K562 (cell line): ENCODE results near the gene KAZN. TPM values are rescaled to one million over a fixed set of nuclear protein-coding genes. Genes with fewer than 3 reads are reported as not detected.

Source experiments
- ATAC-seq: fragments of 200-7000 bp; cut with Tn5 transposase; 3 replicates; pipeline ENCODE4 v1.9.1; 2020; ENCODE audit warnings: moderate library complexity
- BruUV-seq: library from RNA; stranded (reverse); fragments of 400-500 nt; replicated peaks from 2 replicates; lab custom pipeline; 2021; lab: Mats Ljungman, UMichigan
- CTCF ChIA-PET: fragments of 300-600 bp; formaldehyde crosslinking; extraction: SDS; loops from one replicate; lab custom pipeline; 2021; ENCODE audit warnings: low intra/inter-chr PET ratio; lab: Yijun Ruan, JAX
- POLR2A ChIA-PET: fragments of 300-600, 350-650 bp; sonication (Branson Sonifier 250); formaldehyde crosslinking; extraction: SDS; loops from one replicate; lab custom pipeline; 2021; ENCODE audit warnings: antibody characterized with exemption, inconsistent platforms; lab: Yijun Ruan, JAX
- DNase-seq, 4 experiments: peaks; one replicate each; pipeline versions ENCODE4 v3.0.0 to v3.0.0-alpha.2; 2011 to 2018; ENCODE audit warnings: low spot score in 3 of 4, mixed read lengths in 3 of 4; ENCODE audit errors: extremely low read depth in 1 of 4
- FAIRE-seq: peaks from 2 replicates; lab custom pipeline; 2011; peaks lifted over from hg19 to GRCh38; lab: Jason Lieb, UNC
- H2AFZ ChIP-seq: 2 replicates; pipeline ENCODE4 v1.6.0; 2011; ENCODE audit warnings: low read depth, low read length, control low read depth, inconsistent platforms
- H3K27ac ChIP-seq: fragments of 200-600 bp; 3 replicates; pipeline ENCODE4 v1.8.0; 2011; ENCODE audit warnings: low read depth, mild to moderate bottlenecking, control low read depth, inconsistent platforms, low read length, moderate library complexity, mixed read lengths; ENCODE audit errors: extremely low read depth
- H3K27me3 ChIP-seq, 2 experiments: fragments of 300-600 bp in 1 of 2; 2 replicates in 1 of 2; 3 replicates in 1 of 2; pipeline versions ENCODE4 v1.6.0 to v1.8.0; 2011; ENCODE audit warnings: inconsistent platforms in 2 of 2, low read length in 2 of 2, mild to moderate bottlenecking in 1 of 2, mixed read lengths in 1 of 2, moderate library complexity in 1 of 2; ENCODE audit not compliant: control insufficient read depth in 2 of 2, insufficient read depth in 2 of 2
- H3K36me3 ChIP-seq: fragments of 300-600 bp; 3 replicates; pipeline ENCODE4 v1.8.0; 2011; ENCODE audit warnings: mild to moderate bottlenecking, low read length, inconsistent platforms; ENCODE audit not compliant: control insufficient read depth, insufficient read depth
- H3K4me1 ChIP-seq, 2 experiments: fragments of 200-600 bp in 1 of 2; replicated peaks in 1 of 2; 2 replicates in 1 of 2; 3 replicates in 1 of 2; pipeline versions ENCODE4 v1.5.1 to v1.8.0; 2011; ENCODE audit warnings: inconsistent platforms in 2 of 2, low read length in 2 of 2, mild to moderate bottlenecking in 1 of 2, mixed read lengths in 1 of 2, moderate library complexity in 1 of 2; ENCODE audit not compliant: control insufficient read depth in 2 of 2, insufficient read depth in 2 of 2
- H3K4me2 ChIP-seq: 2 replicates; pipeline ENCODE4 v1.6.1; 2011; ENCODE audit warnings: low read length, control low read depth, inconsistent platforms, mixed read lengths; ENCODE audit not compliant: insufficient read depth
- H3K4me3 ChIP-seq: fragments of 200-600 bp; sonication (generic), shearing (Covaris generic); 2 replicates; pipeline ENCODE4 v1.5.1; 2016; ENCODE audit warnings: control low read depth, inconsistent platforms
- H3K79me2 ChIP-seq: fragments of 200-600 bp; 3 replicates; pipeline ENCODE4 v1.8.0; 2011; ENCODE audit warnings: low read length, inconsistent platforms; ENCODE audit not compliant: control insufficient read depth, insufficient read depth
- H3K9ac ChIP-seq, 2 experiments: 2 replicates each; pipeline versions ENCODE4 v1.6.0 to v1.6.1; 2011; ENCODE audit warnings: low read depth in 2 of 2, low read length in 2 of 2, control low read depth in 1 of 2, inconsistent platforms in 1 of 2, mild to moderate bottlenecking in 1 of 2, mixed read lengths in 1 of 2; ENCODE audit not compliant: insufficient read depth in 1 of 2
- H3K9me1 ChIP-seq: one replicate; pipeline ENCODE4 v1.6.0; 2011; ENCODE audit warnings: inconsistent platforms, mild to moderate bottlenecking, low read length, moderate library complexity; ENCODE audit not compliant: control insufficient read depth, insufficient read depth
- H3K9me3 ChIP-seq: replicated peaks from 2 replicates; pipeline ENCODE4 v1.5.1; 2011; ENCODE audit warnings: low read depth, low read length, inconsistent platforms; ENCODE audit not compliant: control insufficient read depth, insufficient read depth
- H4K20me1 ChIP-seq: replicated peaks from 2 replicates; pipeline ENCODE4 v1.6.1; 2011; ENCODE audit warnings: low read length, inconsistent platforms, mixed read lengths; ENCODE audit not compliant: control insufficient read depth, insufficient read depth
- CHCHD3 ChIP-seq: fragments of 250-450 bp; sonication (Bioruptor Pico); IDR thresholded peaks from 2 replicates; pipeline ENCODE4 v2.1.2; 2022; ENCODE audit warnings: mild to moderate bottlenecking
- DIDO1 ChIP-seq: fragments of 450-650 bp; IDR thresholded peaks from 2 replicates; pipeline ENCODE4 v1.6.1; 2016; ENCODE audit warnings: low read depth, missing biosample characterization, missing genetic modification characterization
- EP400 ChIP-seq: fragments of 450-650 bp; IDR thresholded peaks from 2 replicates; pipeline ENCODE4 v1.6.1; 2017; ENCODE audit warnings: antibody characterized with exemption, mild to moderate bottlenecking, moderate library complexity
- KDM1A ChIP-seq, 2 experiments: fragments of 450-650 bp; IDR thresholded peaks; 2 replicates each; pipeline ENCODE4 v1.6.1; 2016; ENCODE audit warnings: mild to moderate bottlenecking in 2 of 2
- MEF2A ChIP-seq: IDR thresholded peaks from 2 replicates; pipeline ENCODE4 v1.6.1; 2011; ENCODE audit warnings: low read depth, mild to moderate bottlenecking, low read length, moderate library complexity; ENCODE audit not compliant: control insufficient read depth
- PML ChIP-seq: IDR thresholded peaks from 2 replicates; pipeline ENCODE4 v1.6.1; 2012; ENCODE audit warnings: low read length, inconsistent platforms
- THRB ChIP-seq: fragments of 450-650 bp; formaldehyde crosslinking; conservative IDR thresholded peaks from 2 replicates; pipeline ENCODE4 v1.4.0; 2022; ENCODE audit warnings: mild to moderate bottlenecking, missing genetic modification characterization
- ZNF165 ChIP-seq: fragments of 250-450 bp; sonication (Bioruptor Pico); IDR thresholded peaks from 2 replicates; pipeline ENCODE4 v1.4.0; 2020; ENCODE audit warnings: borderline replicate concordance
- ZNF316 ChIP-seq: fragments of 450-650 bp; IDR thresholded peaks from 2 replicates; pipeline ENCODE4 v1.6.1; 2016
- ZNF436 ChIP-seq: fragments of 250-450, 450-650 bp; sonication (Bioruptor Pico); formaldehyde crosslinking; IDR thresholded peaks from 2 replicates; pipeline ENCODE4 v1.7.0; 2020; ENCODE audit warnings: mild to moderate bottlenecking
- ZNF696 ChIP-seq: fragments of 250-450 bp; sonication (Bioruptor Pico); conservative IDR thresholded peaks from 2 replicates; pipeline ENCODE4 v1.4.0; 2020; ENCODE audit warnings: mild to moderate bottlenecking, moderate library complexity
- WGBS: fragments of 100-300 bp; shearing (Covaris generic); methylation state at CpG from one replicate; pipeline ENCODE4 v1.1.6; 2016; ENCODE audit warnings: low coverage, mixed read lengths; ENCODE audit not compliant: insufficient coverage; ENCODE audit errors: missing lambda C conversion rate; 5-methylcytosine and 5-hydroxymethylcytosine counted together
- in situ Hi-C: fragments of 300-500 bp; cut with MboI; formaldehyde crosslinking; loops from 4 replicates; pipeline ENCODE4 v1.15.0; 2018; ENCODE audit warnings: inconsistent platforms, mixed read lengths
- intact Hi-C: fragments of 100-400 bp; cut with micrococcal nuclease; formaldehyde crosslinking; loops from 2 replicates; pipeline ENCODE4 v1.14.2; 2022
- polyA plus RNA-seq, 8 experiments: library from polyadenylated mRNA; depleted of rRNA in 4 of 8; stranded (reverse) in 5 of 8; unstranded in 3 of 8; fragments of >200 nt; fragmentation: Nextera tagmentation in 2 of 8; fragmentation: Illumina TruSeq in 1 of 8; extraction: Ambion mirVana in 2 of 8; extraction: Trizol in 1 of 8; gene quantifications; 2 replicates each; pipeline versions ENCODE4 v1.2.1 to v1.2.3, GENCODE V29; 2011 to 2014; ENCODE audit warnings: inconsistent platforms in 1 of 8, missing spikeins in 1 of 8
- total RNA-seq, 7 experiments: library from RNA; depleted of rRNA in 6 of 7; stranded (reverse); fragments of >200 nt in 6 of 7; fragmentation: Illumina TruSeq in 2 of 7; extraction: Trizol in 2 of 7; gene quantifications; 2 replicates each; pipeline versions ENCODE4 v1.2.1 to v1.2.3, GENCODE V29; 2011 to 2021; ENCODE audit warnings: low replicate concordance in 1 of 7

Gene KAZN
- total and polyA plus RNA-seq, 9 of the 15 experiments (the other 6 are each of a cell fraction or from before 2014, with no cell fraction given), result 2.1 to 21.6 (median 5.4) TPM

DNA sequence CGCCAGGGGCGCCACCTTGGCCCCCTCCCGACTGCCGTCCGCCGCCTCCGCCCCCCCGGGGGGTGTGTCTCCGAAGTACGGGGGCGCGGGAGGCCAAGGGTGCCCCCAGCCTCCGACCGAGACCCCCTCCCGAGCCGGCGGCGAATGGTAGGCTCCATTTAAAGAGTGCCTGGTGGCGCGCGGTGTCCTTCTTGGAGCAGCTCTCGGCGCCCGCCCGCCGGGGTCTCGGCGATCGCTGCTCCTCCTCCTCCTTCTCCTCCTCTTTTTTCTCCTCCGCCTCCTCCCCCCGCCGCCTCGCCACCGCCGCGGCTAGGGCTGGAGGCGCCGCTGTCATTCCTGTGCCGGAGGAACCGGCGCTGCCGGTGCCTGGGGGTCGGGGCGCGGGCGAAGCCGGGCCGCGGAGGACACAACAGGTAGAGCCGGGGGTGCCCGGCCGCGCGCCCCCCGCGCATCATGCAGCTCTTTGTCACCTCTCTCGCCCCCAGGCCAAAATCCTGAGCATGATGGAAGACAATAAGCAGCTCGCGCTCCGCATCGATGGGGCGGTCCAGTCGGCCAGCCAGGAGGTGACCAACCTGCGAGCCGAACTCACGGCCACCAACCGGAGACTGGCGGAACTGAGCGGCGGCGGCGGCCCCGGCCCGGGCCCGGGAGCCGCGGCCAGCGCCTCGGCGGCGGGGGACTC is at the start of gene KAZN (continued):
- TF ChIP-seq ZNF165 (CRISPR knock-in tag) (no peak), DIDO1 (no peak)

DNA sequence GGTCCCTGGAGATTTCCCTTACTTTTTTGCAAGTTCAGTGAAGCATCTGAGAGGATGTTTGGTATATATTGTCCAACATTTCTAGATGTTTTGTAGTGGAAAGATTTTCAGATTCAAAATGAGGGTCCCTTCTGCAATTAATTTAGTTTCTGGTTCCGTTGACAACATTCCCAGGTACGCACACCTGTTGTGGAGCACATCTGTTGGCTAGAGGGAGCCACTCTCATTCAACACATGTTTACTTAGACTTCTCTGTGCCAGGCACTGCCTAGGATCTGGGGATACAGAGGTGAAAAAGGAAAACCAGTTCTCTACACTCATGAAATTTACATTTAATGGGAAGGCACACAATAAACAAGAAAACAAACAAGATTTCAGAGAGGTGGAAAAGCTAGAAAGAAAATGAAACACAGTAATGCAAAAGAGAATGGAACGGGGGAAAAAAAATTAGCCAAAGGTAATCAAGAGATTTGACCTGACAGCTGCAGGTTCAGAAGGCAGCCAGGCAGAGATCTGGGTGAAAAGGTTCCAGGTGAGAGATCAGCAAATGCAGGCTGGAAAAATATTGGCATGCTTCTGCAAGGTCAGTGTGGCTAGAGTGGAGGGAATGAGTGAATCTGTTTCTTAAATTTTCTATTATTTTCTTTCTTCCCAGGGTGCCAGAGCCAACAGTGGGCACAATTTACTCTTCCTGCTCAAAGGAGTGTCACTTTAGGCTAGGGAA is 48.4 kb upstream of the KAZN start:
- Histone ChIP-seq H3K27ac (no peak overlapping the region), H2AFZ (no peak overlapping the region), H3K79me2 (no peaks in the 10 kb centered on the region), H3K4me1 (0 out of 5 replicates have a peak, but pooled peaks cover 0 to 2% of the 10 kb centered on the region in 2 experiments), H3K4me2 (no peak overlapping the region), H3K4me3 (no peak overlapping the region), H4K20me1 (no peaks in the 10 kb centered on the region), H3K27me3 (peaks cover 44 to 50% of the 10 kb centered on the region in 2 experiments), H3K36me3 (no peaks in the 10 kb centered on the region), H3K9me3 (peaks cover 9% of the 10 kb centered on the region), H3K9ac (no peak overlapping the region), H3K9me1 (no peaks in the 10 kb centered on the region)
- FAIRE-seq (no peak), DNase-seq (no peak), ATAC-seq (no peak)
- 12% methylated on average over 3 of the region's 3 CpGs for WGBS
- ChIA-PET CTCF (no interaction called here), POLR2A (no interaction called here)
- intact Hi-C loops (no loop called here), in situ Hi-C loops (no loop called here)
- BruUV-seq, result no TSS peak
- TF ChIP-seq ZNF696 (CRISPR knock-in tag) (no peak), THRB (CRISPR knock-in tag) (no peak), MEF2A (no peak), EP400 (no peak), PML (no peak), ZNF436 (CRISPR knock-in tag) (no peak), KDM1A (IDR thresholded peaks at IDR 0.05) (no peak), ZNF316 (no peak), CHCHD3 (CRISPR knock-in tag) (no peak)
